ENCODE results near the gene TBC1D16.

TBC1D16 gene

GRCh38 chr17:79952901-79953300, 82.8 kb downstream of the TBC1D16 start:
- DNase-seq (ENCODE audit: low read depth in 1 of 2, low spot score in 1 of 2): no peak

- DNase-seq (ENCODE audit: low read depth in 1 of 2, low spot score in 1 of 2): no peak
These were observed 83.3 kb downstream of the TBC1D16 start for GRCh38 chr17:79952265-79952877.

- no peak for DNase-seq (ENCODE audit: low read depth in 1 of 2, low spot score in 1 of 2)
These were observed 84.1 kb downstream of the TBC1D16 start for GRCh38 chr17:79951361-79952264.

GRCh38 chr17:79950751-79951150, 84.9 kb downstream of the TBC1D16 start:
- no peak for DNase-seq (ENCODE audit: low read depth in 1 of 2, low spot score in 1 of 2)

- DNase-seq (ENCODE audit: low read depth in 1 of 2, low spot score in 1 of 2): no peak
These were observed 85.4 kb downstream of the TBC1D16 start for GRCh38 chr17:79950306-79950705.

GRCh38 chr17:79949656-79950209, 85.9 kb downstream of the TBC1D16 start:
- DNase-seq (ENCODE audit: low read depth in 1 of 2, low spot score in 1 of 2): no peak

- no peak for DNase-seq (ENCODE audit: low read depth in 1 of 2, low spot score in 1 of 2)
These were observed 86.6 kb downstream of the TBC1D16 start for GRCh38 chr17:79948945-79949655.

GRCh38 chr17:79948406-79948944, 87.2 kb downstream of the TBC1D16 start:
- DNase-seq (ENCODE audit: low read depth in 1 of 2, low spot score in 1 of 2): no peak

- DNase-seq (ENCODE audit: low read depth in 1 of 2, low spot score in 1 of 2): no peak
These were observed 88.2 kb downstream of the TBC1D16 start for GRCh38 chr17:79947351-79948031.

- no peak for DNase-seq (ENCODE audit: low read depth in 1 of 2, low spot score in 1 of 2)
These were observed 89.1 kb downstream of the TBC1D16 start for GRCh38 chr17:79946352-79947231.

GRCh38 chr17:79945591-79946255, 89.9 kb downstream of the TBC1D16 start:
- DNase-seq (ENCODE audit: low read depth in 1 of 2, low spot score in 1 of 2): no peak

GRCh38 chr17:79944821-79945391, 90.8 kb downstream of the TBC1D16 start:
- no peak for DNase-seq (ENCODE audit: low read depth in 1 of 2, low spot score in 1 of 2)

GRCh38 chr17:79944251-79944812, 91.3 kb downstream of the TBC1D16 start:
- DNase-seq (ENCODE audit: low read depth in 1 of 2, low spot score in 1 of 2): no peak

GRCh38 chr17:79943347-79944241, 92.1 kb downstream of the TBC1D16 start:
- DNase-seq (ENCODE audit: low read depth in 1 of 2, low spot score in 1 of 2): no peak

- DNase-seq (ENCODE audit: low read depth in 1 of 2, low spot score in 1 of 2): no peak
These were observed 92.9 kb downstream of the TBC1D16 start for GRCh38 chr17:79942591-79943346.

- no peak for DNase-seq (ENCODE audit: low read depth in 1 of 2, low spot score in 1 of 2)
These were observed 93.7 kb downstream of the TBC1D16 start for GRCh38 chr17:79942011-79942405.

Data from stimulated activated CD4-positive, alpha-beta T cell treated with anti-CD3 and anti-CD28 coated beads, Interleukin-15, amount 100 ng/mL, for 1 hour (primary cell).